DND-41 (cell line): ENCODE data around the gene GTF3C1.

Source experiments
- ATAC-seq: fragments of 200-7000 bp; cut with Tn5 transposase; 3 replicates; pipeline ENCODE4 v1.9.1; 2021; ENCODE audit warnings: low read depth; ENCODE audit not compliant: insufficient read depth
- DNase-seq: peaks from one replicate; pipeline ENCODE4 v3.0.0-alpha.2; 2020
- H2AFZ ChIP-seq: 2 replicates; pipeline ENCODE4 v1.6.0; 2012; ENCODE audit warnings: low read depth, low read length
- H3K27ac ChIP-seq: 2 replicates; pipeline ENCODE4 v1.5.1; 2012; ENCODE audit warnings: low read length, inconsistent platforms
- H3K27me3 ChIP-seq: fragments of 200-600 bp; sonication (generic); 2 replicates; pipeline ENCODE4 v1.6.0; 2012; ENCODE audit warnings: low read length, mild to moderate bottlenecking, inconsistent platforms; ENCODE audit not compliant: insufficient read depth, poor library complexity
- H3K36me3 ChIP-seq: 2 replicates; pipeline ENCODE4 v1.5.1; 2012; ENCODE audit warnings: low read length, inconsistent platforms; ENCODE audit not compliant: insufficient read depth
- H3K4me1 ChIP-seq: 2 replicates; pipeline ENCODE4 v1.5.1; 2012; ENCODE audit warnings: mild to moderate bottlenecking, low read length; ENCODE audit not compliant: insufficient read depth
- H3K4me2 ChIP-seq: 2 replicates; pipeline ENCODE4 v1.6.0; 2012; ENCODE audit warnings: mild to moderate bottlenecking, moderate library complexity, low read length, inconsistent platforms; ENCODE audit not compliant: insufficient read depth
- H3K4me3 ChIP-seq, 2 experiments: fragments of 200-600 bp in 1 of 2; shearing (Covaris generic) in 1 of 2; 2 replicates each; pipeline ENCODE4 v1.5.1; 2012 to 2016; ENCODE audit warnings: inconsistent platforms in 2 of 2, low read length in 2 of 2, mild to moderate bottlenecking in 2 of 2, low read depth in 1 of 2, moderate library complexity in 1 of 2
- H3K79me2 ChIP-seq: 2 replicates; pipeline ENCODE4 v1.6.0; 2012; ENCODE audit warnings: low read length, inconsistent platforms; ENCODE audit not compliant: insufficient read depth
- H3K9ac ChIP-seq: 2 replicates; pipeline ENCODE4 v1.6.0; 2012; ENCODE audit warnings: low read depth, mild to moderate bottlenecking, inconsistent platforms, low read length, moderate library complexity
- H3K9me3 ChIP-seq: 2 replicates; pipeline ENCODE4 v1.5.1; 2012; ENCODE audit warnings: low read length, moderate library complexity, mild to moderate bottlenecking, inconsistent platforms; ENCODE audit not compliant: insufficient read depth, severe bottlenecking
- H4K20me1 ChIP-seq: 2 replicates; pipeline ENCODE4 v1.6.0; 2012; ENCODE audit warnings: low read length; ENCODE audit not compliant: insufficient read depth
- CTCF ChIP-seq: IDR thresholded peaks from 2 replicates; pipeline ENCODE4 v1.5.1; 2012; ENCODE audit warnings: borderline replicate concordance, low read length, moderate library complexity, mild to moderate bottlenecking; ENCODE audit not compliant: poor library complexity, severe bottlenecking; ENCODE audit errors: extremely low read depth
- EZH2 ChIP-seq: IDR thresholded peaks from 3 replicates; pipeline ENCODE4 v1.6.1; 2012; ENCODE audit warnings: borderline replicate concordance, low read depth, mild to moderate bottlenecking, moderate library complexity, low read length, inconsistent platforms; ENCODE audit not compliant: severe bottlenecking

GTF3C1 gene

GRCh38 chr16:27549746-27550581 is at the start of gene GTF3C1, which contains the start of gene KATNIP:
Gene GTF3C1, minus strand, starts transcription at chr16:27549913. Its CDS starts 23 bp downstream, at chr16:27549890.
Gene KATNIP, plus strand, starts transcription at chr16:27550144. Its CDS starts 27 bp downstream, at chr16:27550171.
- H3K79me2 ChIP-seq: peaks cover 43% of the 10 kb centered on the region
- peak within 1 kb of the TSS; percentile 100 for H3K4me3 ChIP-seq
- TF ChIP-seq EZH2: no peak
- TF ChIP-seq CTCF: no peak
- H4K20me1 ChIP-seq: peaks cover 19% of the 10 kb centered on the region
- H3K27ac ChIP-seq: peak within 1 kb of the TSS; percentile 85
- H3K9ac ChIP-seq: peak within 1 kb of the TSS; percentile 84
- no peaks in the 10 kb centered on the region for H3K9me3 ChIP-seq
- H2AFZ ChIP-seq: peak within 1 kb of the TSS; percentile 100
- ATAC-seq: peak; percentile 98
- H3K27me3 ChIP-seq: no peaks in the 10 kb centered on the region
- peak; percentile 99 for DNase-seq
- peaks cover 35% of the 10 kb centered on the region for H3K4me1 ChIP-seq
- H3K4me2 ChIP-seq: peak within 1 kb of the TSS; percentile 99
- H3K36me3 ChIP-seq: peaks cover 21% of the 10 kb centered on the region

GRCh38 chr16:27598931-27599565 is 49.3 kb upstream of the GTF3C1 start:
- H3K4me2 ChIP-seq: no peak overlapping the region
- H3K9ac ChIP-seq: no peak overlapping the region
- H3K79me2 ChIP-seq: no peaks in the 10 kb centered on the region
- no peak for TF ChIP-seq EZH2
- TF ChIP-seq CTCF: no peak
- H3K27me3 ChIP-seq: no peaks in the 10 kb centered on the region
- 0 out of 2 replicates have a peak, but pooled peaks cover 7% of the 10 kb centered on the region for H4K20me1 ChIP-seq
- no peak overlapping the region for H3K27ac ChIP-seq
- no peaks in the 10 kb centered on the region for H3K36me3 ChIP-seq
- no peaks in the 10 kb centered on the region for H3K9me3 ChIP-seq
- no peak overlapping the region for H3K4me3 ChIP-seq
- H3K4me1 ChIP-seq: no peaks in the 10 kb centered on the region
- DNase-seq (no peak), ATAC-seq (no peak)
- no peak overlapping the region for H2AFZ ChIP-seq

GRCh38 chr16:27598220-27598619 is 48.5 kb upstream of the GTF3C1 start:
- no peak for ATAC-seq
- Histone ChIP-seq H4K20me1 (0 out of 2 replicates have a peak, but pooled peaks cover 7% of the 10 kb centered on the region), H3K4me2 (no peak overlapping the region), H2AFZ (no peak overlapping the region), H3K9ac (no peak overlapping the region), H3K79me2 (no peaks in the 10 kb centered on the region), H3K27ac (no peak overlapping the region), H3K36me3 (no peaks in the 10 kb centered on the region), H3K4me1 (no peaks in the 10 kb centered on the region), H3K27me3 (no peaks in the 10 kb centered on the region), H3K4me3 (no peak overlapping the region), H3K9me3 (no peaks in the 10 kb centered on the region)
- no peak for DNase-seq
- TF ChIP-seq EZH2 (no peak), CTCF (no peak)
